Muscle of leg (tissue), 11 donors: Measurements from ENCODE around the gene NFKB1. TPM values are rescaled to one million over a fixed set of nuclear protein-coding genes. Genes with fewer than 3 reads are reported as not detected.
"Not testable (repeated sequence)": the region's sequence is repeated elsewhere in the genome, so short reads cannot be mapped to it uniquely, and the experiment has no call there.

Source experiments
- DNase-seq: peaks from one replicate; pipeline ENCODE4 v3.0.0; 2013
- H3K27ac ChIP-seq: one replicate; pipeline ENCODE4 v1.5.1; 2013; ENCODE audit warnings: mild to moderate bottlenecking, low read length, control low read depth
- H3K27me3 ChIP-seq: one replicate; pipeline ENCODE4 v1.6.1; 2013; ENCODE audit warnings: low read length; ENCODE audit not compliant: control insufficient read depth, insufficient read depth
- H3K36me3 ChIP-seq: one replicate; pipeline ENCODE4 v1.6.1; 2013; ENCODE audit warnings: low read length; ENCODE audit not compliant: control insufficient read depth, insufficient read depth
- H3K4me1 ChIP-seq: one replicate; pipeline ENCODE4 v1.6.1; 2013; ENCODE audit warnings: low read length; ENCODE audit not compliant: control insufficient read depth, insufficient read depth
- H3K4me3 ChIP-seq: one replicate; pipeline ENCODE4 v1.5.1; 2013; ENCODE audit warnings: low read length, control low read depth
- H3K9me3 ChIP-seq: replicated peaks from 2 replicates; pipeline ENCODE4 v1.6.1; 2013; ENCODE audit warnings: low read depth, low read length; ENCODE audit not compliant: control insufficient read depth
- WGBS: methylation state at CpG from one replicate; pipeline ENCODE4 v1.1.5; 2013; ENCODE audit warnings: missing lambda C conversion rate; ENCODE audit not compliant: insufficient coverage; 5-methylcytosine and 5-hydroxymethylcytosine counted together
- polyA plus RNA-seq, 8 donors: library from polyadenylated mRNA; unstranded; fragments of 120-200 nt; gene quantifications; one replicate each; pipeline versions ENCODE4 v1.2.1 to v1.2.3, GENCODE V29; 2013; ENCODE audit warnings: inconsistent platforms in 1 of 8, low replicate concordance in 1 of 8; ENCODE audit not compliant: insufficient read length in 8 of 8, insufficient read depth in 1 of 8
- total RNA-seq: library from RNA; stranded (reverse); fragments of 120-200 nt; gene quantifications from one replicate; pipeline ENCODE4 v1.2.4, GENCODE V29; 2013

The NFKB1 gene
- total and polyA plus RNA-seq, 9 donors: 16.4 to 26.2 (median 19.5) TPM

GRCh38 chr4:102472441-102473013 is 28.6 kb upstream of the NFKB1 start:
- Histone ChIP-seq H3K27me3 (no peaks in the 10 kb centered on the region), H3K27ac (no peak overlapping the region), H3K36me3 (no peaks in the 10 kb centered on the region), H3K4me1 (no peaks in the 10 kb centered on the region), H3K4me3 (no peak overlapping the region), H3K9me3 (no peaks in the 10 kb centered on the region)
- no peak for DNase-seq
- WGBS: no CpG with 5 or more reads among the region's 1 CpG

DNA sequence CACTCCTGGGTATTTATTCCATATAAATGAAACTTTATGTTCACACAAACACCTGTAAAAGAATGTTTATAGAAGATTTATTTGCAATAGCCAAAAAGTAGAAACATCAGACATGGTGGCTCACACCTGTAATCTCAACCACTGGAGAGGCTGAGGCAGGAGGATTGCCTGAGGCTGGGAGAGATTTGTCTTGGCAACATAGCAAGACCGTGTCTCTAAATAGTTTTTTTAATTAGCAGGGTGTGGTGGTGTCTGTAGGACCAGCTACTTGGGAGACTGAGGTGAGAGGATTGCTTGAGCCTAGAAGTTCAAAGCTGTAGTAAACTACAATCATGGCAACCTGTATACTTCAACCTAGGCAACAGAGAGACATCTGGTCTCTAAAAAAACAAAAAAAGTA is 27.7 kb upstream of the NFKB1 start:
- no CpG with 5 or more reads among the region's 1 CpG for WGBS
- no peaks in the 10 kb centered on the region for H3K4me1 ChIP-seq

GRCh38 chr4:102474736-102475504 is 26.2 kb upstream of the NFKB1 start:
- 94% methylated on average over 3 of the region's 5 CpGs for WGBS
- Histone ChIP-seq H3K4me1 (no peaks in the 10 kb centered on the region), H3K9me3 (no peaks in the 10 kb centered on the region), H3K27me3 (no peaks in the 10 kb centered on the region), H3K36me3 (no peaks in the 10 kb centered on the region), H3K4me3 (no peak overlapping the region), H3K27ac (no peak overlapping the region)
- no peak for DNase-seq

More for the DNA sequence above, 27.7 kb upstream of the NFKB1 start:
- H3K4me3 ChIP-seq: no peak overlapping the region
- H3K27me3 ChIP-seq: no peaks in the 10 kb centered on the region
- DNase-seq: no peak
- H3K9me3 ChIP-seq: no peaks in the 10 kb centered on the region
- H3K36me3 ChIP-seq: no peaks in the 10 kb centered on the region
- H3K27ac ChIP-seq: no peak overlapping the region

- WGBS: no CpG with 5 or more reads among the region's 3 CpGs
- no peaks in the 10 kb centered on the region for H3K9me3 ChIP-seq
Measured at GRCh38 chr4:102477657-102478056, 23.5 kb upstream of the NFKB1 start.

GRCh38 chr4:102478186-102478585 is 23.0 kb upstream of the NFKB1 start:
- WGBS: 84% methylated on average over 6 of the region's 7 CpGs
- no peaks in the 10 kb centered on the region for H3K27me3 ChIP-seq
- H3K36me3 ChIP-seq: no peaks in the 10 kb centered on the region
- no peak overlapping the region for H3K27ac ChIP-seq
- H3K9me3 ChIP-seq: peaks cover 4% of the 10 kb centered on the region
- H3K4me3 ChIP-seq: no peak overlapping the region
- no peak for DNase-seq
- no peaks in the 10 kb centered on the region for H3K4me1 ChIP-seq

More at GRCh38 chr4:102477657-102478056, 23.5 kb upstream of the NFKB1 start:
- Histone ChIP-seq H3K27ac (no peak overlapping the region), H3K4me3 (no peak overlapping the region), H3K4me1 (no peaks in the 10 kb centered on the region), H3K36me3 (no peaks in the 10 kb centered on the region), H3K27me3 (no peaks in the 10 kb centered on the region)
- DNase-seq: no peak

DNA sequence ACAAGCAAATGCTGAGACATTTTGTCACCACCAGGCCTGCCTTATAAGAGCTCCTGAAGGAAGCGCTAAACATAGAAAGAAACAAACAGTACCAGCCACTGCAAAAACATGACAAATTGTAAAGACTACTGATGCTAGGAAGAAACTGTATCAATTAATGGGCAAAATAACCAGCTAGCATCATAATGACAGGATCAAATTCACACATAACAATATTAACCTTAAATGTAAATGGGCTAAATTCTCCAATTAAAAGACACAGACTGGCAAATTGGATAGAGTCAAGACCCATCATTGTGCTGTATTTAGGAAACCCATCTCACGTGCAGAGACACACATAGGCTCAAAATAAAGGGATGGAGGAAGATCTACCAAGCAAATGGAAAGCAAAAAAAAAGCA is 21.3 kb upstream of the NFKB1 start:
- WGBS: no CpG with 5 or more reads among the region's 2 CpGs
- H3K36me3 ChIP-seq, H3K9me3 ChIP-seq, H3K27ac ChIP-seq, H3K4me1 ChIP-seq, H3K27me3 ChIP-seq, H3K4me3 ChIP-seq, DNase-seq: not testable (repeated sequence)

DNA sequence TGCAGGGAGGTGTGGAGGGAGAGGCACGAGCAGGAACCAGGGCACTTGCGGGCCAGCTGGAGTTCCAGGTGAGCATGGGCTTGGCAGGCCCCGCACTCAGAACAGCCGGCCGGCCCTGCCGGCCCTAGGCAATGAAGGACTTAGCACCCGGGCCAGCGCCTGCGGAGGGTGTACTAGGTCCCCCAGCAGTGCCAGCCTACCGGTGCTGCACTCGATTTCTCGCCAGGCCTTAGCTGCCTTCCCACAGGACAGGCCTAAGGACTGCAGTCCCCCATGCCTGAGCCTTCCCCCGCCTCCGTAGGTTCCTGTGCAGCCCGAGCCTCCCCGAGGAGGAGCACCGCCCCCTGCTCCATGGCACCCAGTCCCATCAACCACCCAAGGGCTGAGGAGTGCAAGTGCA is 18.0 kb upstream of the NFKB1 start:
- H3K36me3 ChIP-seq: no peaks in the 10 kb centered on the region
- no peak overlapping the region for H3K27ac ChIP-seq
- no peak for DNase-seq
- 96% methylated on average over 17 of the region's 17 CpGs for WGBS
- H3K4me1 ChIP-seq: no peaks in the 10 kb centered on the region
- H3K9me3 ChIP-seq: peaks cover 4% of the 10 kb centered on the region
- no peak overlapping the region for H3K4me3 ChIP-seq
- no peaks in the 10 kb centered on the region for H3K27me3 ChIP-seq

DNA sequence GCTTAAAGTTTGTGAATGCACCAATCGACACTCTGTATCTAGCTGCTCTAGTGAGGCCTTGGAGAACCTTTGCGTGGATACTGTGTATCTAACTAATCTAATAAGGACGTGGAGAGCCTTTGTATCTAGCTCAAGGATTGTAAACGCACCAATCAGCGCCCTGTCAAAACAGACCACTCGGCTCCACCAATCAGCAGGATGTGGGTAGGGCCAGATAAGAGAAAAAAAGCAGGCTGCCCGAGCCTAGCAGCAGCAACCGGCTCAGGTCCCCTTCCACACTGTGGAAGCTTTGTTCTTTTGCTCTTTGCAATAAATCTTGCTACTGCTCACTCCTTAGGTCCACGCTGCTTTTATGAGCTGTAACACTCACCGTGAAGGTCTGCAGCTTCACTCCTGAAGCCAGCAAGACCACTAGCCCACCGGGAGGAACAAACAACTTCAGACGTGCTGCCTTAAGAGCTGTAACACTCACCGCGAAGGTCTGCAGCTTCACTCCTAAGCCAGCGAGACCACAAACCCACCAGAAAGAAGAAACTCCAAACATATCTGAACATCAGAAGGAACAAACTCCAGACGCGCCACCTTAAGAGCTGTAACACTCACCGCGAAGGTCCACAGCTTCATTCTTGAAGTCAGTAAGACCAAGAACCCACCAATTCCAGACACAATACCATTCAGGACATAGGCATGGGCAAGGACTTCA is 17.0 kb upstream of the NFKB1 start:
- H3K4me3 ChIP-seq, H3K36me3 ChIP-seq, H3K27me3 ChIP-seq, H3K27ac ChIP-seq, H3K4me1 ChIP-seq, DNase-seq, H3K9me3 ChIP-seq: not testable (repeated sequence)
- 67% methylated on average over 11 of the region's 19 CpGs for WGBS

DNA sequence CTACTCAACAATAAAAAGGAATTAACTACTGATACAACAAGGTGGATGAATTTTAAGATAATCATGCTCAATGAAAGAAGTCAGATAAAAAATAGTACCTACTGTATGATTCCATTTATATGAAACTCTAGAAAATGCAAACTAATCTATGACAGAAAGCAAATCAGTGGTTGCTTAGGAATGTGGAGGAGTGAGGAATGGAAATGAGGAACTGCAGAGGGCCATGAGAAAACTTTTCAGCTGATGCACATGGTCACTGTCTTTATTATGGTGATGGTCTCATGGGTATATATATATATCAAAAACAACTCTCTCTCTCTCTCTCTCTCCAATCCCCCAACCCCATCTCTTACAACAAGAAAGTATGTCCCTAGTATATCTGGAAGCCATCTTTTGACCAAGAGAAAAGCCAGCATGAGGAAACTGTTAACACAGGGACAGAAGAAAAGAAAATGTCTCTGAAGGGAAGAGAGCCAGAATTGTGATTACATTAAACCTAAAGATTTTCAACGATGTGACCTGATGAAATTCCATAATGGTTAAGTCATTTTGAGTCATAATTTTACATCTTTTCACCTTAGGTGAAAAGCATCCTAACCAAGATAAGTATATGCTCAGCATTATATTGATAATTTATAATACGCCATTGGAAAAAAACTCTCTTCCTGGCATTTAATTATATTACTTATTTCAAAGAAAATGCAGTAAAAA is 8.5 kb upstream of the NFKB1 start:
- H3K36me3 ChIP-seq: no peaks in the 10 kb centered on the region
- H3K27me3 ChIP-seq: no peaks in the 10 kb centered on the region
- H3K4me3 ChIP-seq: no peak overlapping the region
- WGBS: no CpG with 5 or more reads among the region's 2 CpGs
- DNase-seq: no peak
- H3K9me3 ChIP-seq: no peaks in the 10 kb centered on the region
- no peak overlapping the region for H3K27ac ChIP-seq
- H3K4me1 ChIP-seq: no peaks in the 10 kb centered on the region

DNA sequence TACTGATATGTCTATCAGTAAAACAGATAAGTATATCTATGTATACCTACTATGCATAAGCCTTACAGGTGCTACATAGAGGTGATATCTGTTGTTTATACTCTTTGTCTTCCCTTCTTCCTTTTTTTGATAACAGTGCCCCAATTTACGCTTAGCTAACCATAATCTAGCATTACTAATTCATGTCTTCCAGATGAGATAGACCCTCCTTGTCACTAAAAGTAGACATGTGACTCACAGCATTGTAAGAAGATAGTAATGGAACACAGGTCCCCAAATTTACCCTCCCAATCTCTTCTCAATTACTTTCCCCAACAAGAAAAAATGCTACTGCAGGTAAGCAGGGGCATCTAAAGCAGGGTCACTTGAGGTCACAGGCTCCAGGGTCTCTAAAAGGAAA is 7.9 kb upstream of the NFKB1 start:
- WGBS: no CpG with 5 or more reads among the region's 1 CpG
- H3K27me3 ChIP-seq: no peaks in the 10 kb centered on the region
- H3K27ac ChIP-seq: no peak overlapping the region
- no peak overlapping the region for H3K4me3 ChIP-seq
- H3K4me1 ChIP-seq: no peaks in the 10 kb centered on the region
- no peaks in the 10 kb centered on the region for H3K9me3 ChIP-seq
- no peaks in the 10 kb centered on the region for H3K36me3 ChIP-seq
- no peak for DNase-seq
